WTC11 (cell line): ENCODE measurements around the gene MORN1. TPM values are rescaled to one million over a fixed set of nuclear protein-coding genes. Genes with fewer than 3 reads are reported as not detected.

Source experiments
- ATAC-seq: fragments of 200-7000 bp; cut with Tn5 transposase; 2 replicates; pipeline ENCODE4 v1.10.0; 2021; ENCODE audit warnings: mild to moderate bottlenecking, moderate library complexity
- CTCF ChIA-PET: fragments of 300-600 bp; sonication (Branson Sonifier 250); formaldehyde crosslinking; loops from one replicate; lab custom pipeline; 2021; ENCODE audit warnings: antibody characterized with exemption; lab: Charles Lee
- POLR2A ChIA-PET: fragments of 350-600 bp; sonication (Branson Sonifier 250); formaldehyde crosslinking; loops from one replicate; lab custom pipeline; 2021; ENCODE audit warnings: antibody characterized with exemption; lab: Charles Lee
- DNase-seq: peaks from one replicate; pipeline ENCODE4 v3.0.0; 2021; ENCODE audit warnings: low spot score
- H3K27ac Mint-ChIP-seq: 2 replicates; pipeline ENCODE4 v1.8.0; 2021; ENCODE audit warnings: mixed read lengths
- H3K27me3 Mint-ChIP-seq: 2 replicates; pipeline ENCODE4 v1.8.0; 2021; ENCODE audit warnings: low read depth, mild to moderate bottlenecking, moderate library complexity, mixed read lengths
- H3K36me3 Mint-ChIP-seq: 2 replicates; pipeline ENCODE4 v1.8.0; 2021; ENCODE audit warnings: mixed read lengths
- H3K4me1 Mint-ChIP-seq: 2 replicates; pipeline ENCODE4 v1.8.0; 2022; ENCODE audit warnings: mixed read lengths
- H3K4me3 Mint-ChIP-seq: 2 replicates; pipeline ENCODE4 v1.8.0; 2021; ENCODE audit warnings: mild to moderate bottlenecking, moderate library complexity, mixed read lengths
- H3K9me3 Mint-ChIP-seq: 2 replicates; pipeline ENCODE4 v1.8.0; 2021; ENCODE audit warnings: mixed read lengths
- ATF6 ChIP-seq: sonication (generic); formaldehyde crosslinking; IDR thresholded peaks from 2 replicates; pipeline ENCODE4 v1.8.1; 2023; ENCODE audit warnings: mild to moderate bottlenecking, missing genetic modification reagents
- CTCF ChIP-seq: fragments of 200-600 bp; IDR thresholded peaks from 2 replicates; pipeline ENCODE4 v1.8.0; 2022; ENCODE audit warnings: antibody characterized with exemption
- E2F1 ChIP-seq: sonication (generic); formaldehyde crosslinking; IDR thresholded peaks from 2 replicates; pipeline ENCODE4 v1.8.0; 2022; ENCODE audit warnings: mild to moderate bottlenecking, missing genetic modification reagents
- E2F4 ChIP-seq: sonication (generic); formaldehyde crosslinking; IDR thresholded peaks from 2 replicates; pipeline ENCODE4 v1.8.1; 2022; ENCODE audit warnings: low read depth, mild to moderate bottlenecking, moderate library complexity, missing genetic modification reagents, borderline replicate concordance
- ELF4 ChIP-seq: sonication (generic); formaldehyde crosslinking; IDR thresholded peaks from 2 replicates; pipeline ENCODE4 v1.8.1; 2022; ENCODE audit warnings: low read depth, mild to moderate bottlenecking, moderate library complexity, missing genetic modification reagents
- FOXK1 ChIP-seq: sonication (generic); formaldehyde crosslinking; IDR thresholded peaks from 2 replicates; pipeline ENCODE4 v1.8.0; 2022; ENCODE audit warnings: mild to moderate bottlenecking, moderate library complexity, missing genetic modification reagents
- GABPB1 ChIP-seq: sonication (generic); formaldehyde crosslinking; IDR thresholded peaks from 2 replicates; pipeline ENCODE4 v1.8.1; 2023; ENCODE audit warnings: mild to moderate bottlenecking, missing genetic modification reagents
- IRF1 ChIP-seq: sonication (generic); formaldehyde crosslinking; IDR thresholded peaks from 2 replicates; pipeline ENCODE4 v1.8.0; 2023; ENCODE audit warnings: missing genetic modification reagents
- JAZF1 ChIP-seq: fragments of 250-450 bp; sonication (Bioruptor Pico); IDR thresholded peaks from 2 replicates; pipeline ENCODE4 v1.9.0; 2021; ENCODE audit warnings: moderate library complexity, mild to moderate bottlenecking, inconsistent platforms
- MAX ChIP-seq: sonication (generic); formaldehyde crosslinking; IDR thresholded peaks from 2 replicates; pipeline ENCODE4 v1.8.0; 2022; ENCODE audit warnings: mild to moderate bottlenecking, missing genetic modification reagents
- PRDM15 ChIP-seq: sonication (generic); formaldehyde crosslinking; IDR thresholded peaks from 2 replicates; pipeline ENCODE4 v1.8.0; 2022; ENCODE audit warnings: missing genetic modification reagents
- PRRX2 ChIP-seq: fragments of 250-450 bp; sonication (Bioruptor Pico); IDR thresholded peaks from 2 replicates; pipeline ENCODE4 v1.8.0; 2021; ENCODE audit warnings: mild to moderate bottlenecking
- RELA ChIP-seq: sonication (generic); formaldehyde crosslinking; IDR thresholded peaks from 2 replicates; pipeline ENCODE4 v1.8.1; 2022; ENCODE audit warnings: missing genetic modification reagents, mild to moderate bottlenecking, borderline replicate concordance
- USF1 ChIP-seq: sonication (generic); formaldehyde crosslinking; IDR thresholded peaks from 2 replicates; pipeline ENCODE4 v1.8.0; 2022; ENCODE audit warnings: mild to moderate bottlenecking, missing genetic modification reagents
- ZBTB21 ChIP-seq: sonication (generic); formaldehyde crosslinking; IDR thresholded peaks from 2 replicates; pipeline ENCODE4 v1.8.1; 2023; ENCODE audit warnings: mild to moderate bottlenecking, missing genetic modification reagents, borderline replicate concordance
- ZNF121 ChIP-seq: sonication (generic); formaldehyde crosslinking; IDR thresholded peaks from 2 replicates; pipeline ENCODE4 v1.8.0; 2023; ENCODE audit warnings: missing genetic modification reagents
- ZNF219 ChIP-seq: sonication (generic); formaldehyde crosslinking; IDR thresholded peaks from 2 replicates; pipeline ENCODE4 v1.8.0; 2023; ENCODE audit warnings: missing genetic modification reagents, mild to moderate bottlenecking, borderline replicate concordance
- ZNF671 ChIP-seq: fragments of 250-450 bp; sonication (Bioruptor Pico); IDR thresholded peaks from 2 replicates; pipeline ENCODE4 v1.8.0; 2021; ENCODE audit warnings: mild to moderate bottlenecking
- total RNA-seq: library from RNA; stranded (reverse); gene quantifications from 3 replicates; pipeline ENCODE4 v1.2.3, GENCODE V29; 2021

Gene MORN1
- total RNA-seq, 1 experiment from 2014 or later = 14.5 TPM

GRCh38 chr1:2429780-2430591 lies 38.6 kb upstream of the MORN1 start:
- POLR2A ChIA-PET = no interaction called here
- H3K9me3 Mint-ChIP-seq = peaks cover 11% of the 10 kb centered on the region
- CTCF ChIA-PET = interaction anchor here (0.5 to 1.7 kb wide), 12 partner anchors 10 to 995 kb away, joined by 3 to 9 read pairs (median 4); partner anchors contain the start of gene PANK4
- H3K4me3 Mint-ChIP-seq = no peak overlapping the region
- TF ChIP-seq CTCF (peak; percentile 55), ZNF121 (CRISPR knock-in tag) (0 out of 2 replicates have a peak, but pooled peaks have one; percentile 24), MAX (CRISPR knock-in tag) (no peak), PRDM15 (CRISPR knock-in tag) (no peak), E2F4 (CRISPR knock-in tag) (no peak)
- no peaks in the 10 kb centered on the region for H3K4me1 Mint-ChIP-seq
- H3K27ac Mint-ChIP-seq = no peak overlapping the region
- peak; percentile 58 for DNase-seq
- H3K27me3 Mint-ChIP-seq = no peaks in the 10 kb centered on the region
- peak; percentile 57 for ATAC-seq
- H3K36me3 Mint-ChIP-seq = no peaks in the 10 kb centered on the region

GRCh38 chr1:2428490-2428889 lies 37.1 kb upstream of the MORN1 start:
- no peaks in the 10 kb centered on the region for H3K36me3 Mint-ChIP-seq
- ChIA-PET CTCF (no interaction called here), POLR2A (no interaction called here)
- no peaks in the 10 kb centered on the region for H3K4me1 Mint-ChIP-seq
- H3K4me3 Mint-ChIP-seq = no peak overlapping the region
- TF ChIP-seq ZNF671 (CRISPR knock-in tag) (no peak), GABPB1 (CRISPR knock-in tag) (no peak), FOXK1 (CRISPR knock-in tag) (no peak), USF1 (no peak), ZNF219 (CRISPR knock-in tag) (no peak), ATF6 (CRISPR knock-in tag) (no peak), PRRX2 (no peak), ZBTB21 (no peak), IRF1 (CRISPR knock-in tag) (no peak), E2F1 (CRISPR knock-in tag) (no peak), JAZF1 (CRISPR knock-in tag) (no peak), ELF4 (no peak), RELA (CRISPR knock-in tag) (no peak)
- no peak for ATAC-seq
- H3K27me3 Mint-ChIP-seq = peaks cover 4% of the 10 kb centered on the region; the same call in 1 of the 2 replicates
- H3K27ac Mint-ChIP-seq = no peak overlapping the region
- peaks cover 12% of the 10 kb centered on the region for H3K9me3 Mint-ChIP-seq
- no peak for DNase-seq
